GM19043 (cell line): ENCODE measurements around the gene KL.

Source experiments
- ATAC-seq: cut with Tn5 transposase; IDR thresholded peaks from one replicate; pipeline ENCODE4 v1.9.1; 2021; ENCODE audit warnings: low read depth; ENCODE audit not compliant: unreplicated experiment

KL gene

DNA sequence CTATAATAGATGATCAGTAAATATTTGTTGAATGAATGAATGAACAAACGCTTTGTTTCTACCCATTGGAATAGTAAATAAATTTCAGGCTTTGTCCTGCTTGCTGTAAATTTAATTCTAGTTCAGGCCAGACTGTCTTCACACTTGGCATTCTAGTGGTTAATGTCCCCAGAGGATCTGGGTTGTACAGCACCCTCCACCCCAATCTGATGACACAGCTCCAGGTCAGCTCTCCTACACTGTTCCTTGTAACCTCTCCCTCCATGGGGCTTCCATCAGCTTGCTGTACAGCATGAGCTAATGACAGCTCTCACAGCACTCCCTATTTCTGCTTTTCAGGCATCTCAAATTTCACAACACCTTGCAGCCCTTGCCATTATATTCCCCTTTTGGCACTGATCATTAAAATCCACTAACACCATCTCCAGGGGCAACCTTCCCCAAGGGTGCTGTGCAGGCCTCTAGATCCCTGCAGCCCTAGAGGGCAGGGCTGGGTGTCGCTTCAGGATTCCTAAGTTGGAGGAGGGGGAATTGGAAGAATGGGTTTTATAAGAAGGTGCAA is 12.7 kb upstream of the KL start:
- no peak for ATAC-seq

DNA sequence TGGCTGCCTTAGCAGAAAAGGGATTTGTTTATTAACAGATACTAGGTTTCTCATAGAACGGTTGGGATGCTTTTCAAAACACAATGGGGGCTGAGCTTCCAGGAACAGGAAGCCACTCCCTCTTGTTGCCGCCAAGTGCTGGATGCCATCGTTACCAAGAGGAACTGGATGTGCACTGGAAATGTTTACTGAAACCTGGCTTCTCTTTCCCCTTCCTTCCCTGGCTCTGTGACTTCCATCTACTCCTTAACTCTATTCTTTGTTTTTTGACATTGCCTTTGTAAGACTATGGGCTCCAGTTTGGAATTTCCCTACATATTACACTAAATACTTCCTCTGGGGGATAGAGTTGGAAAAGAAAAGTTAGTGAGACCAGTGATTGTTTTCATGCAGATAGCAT is 11.7 kb upstream of the KL start:
- no peak for ATAC-seq

DNA sequence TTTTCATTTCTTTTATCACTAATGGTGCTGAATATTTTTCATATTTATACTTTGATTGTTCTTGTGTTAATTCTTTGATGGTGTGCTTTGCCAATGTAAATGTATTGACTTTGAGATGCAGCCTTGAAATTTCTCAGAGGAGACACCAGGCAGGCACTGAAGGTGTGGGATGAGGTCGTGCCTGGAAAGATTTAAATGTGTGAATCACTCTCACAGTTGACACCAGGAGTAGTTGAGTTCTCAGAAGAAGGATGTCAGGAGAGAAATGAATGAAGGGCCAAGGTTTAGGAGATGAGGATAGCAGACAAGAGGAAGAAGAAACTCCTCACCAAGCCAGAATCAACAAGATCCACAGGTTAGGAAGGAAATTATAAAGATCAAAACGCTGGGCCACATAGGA is 10.1 kb upstream of the KL start:
- ATAC-seq: no peak

DNA sequence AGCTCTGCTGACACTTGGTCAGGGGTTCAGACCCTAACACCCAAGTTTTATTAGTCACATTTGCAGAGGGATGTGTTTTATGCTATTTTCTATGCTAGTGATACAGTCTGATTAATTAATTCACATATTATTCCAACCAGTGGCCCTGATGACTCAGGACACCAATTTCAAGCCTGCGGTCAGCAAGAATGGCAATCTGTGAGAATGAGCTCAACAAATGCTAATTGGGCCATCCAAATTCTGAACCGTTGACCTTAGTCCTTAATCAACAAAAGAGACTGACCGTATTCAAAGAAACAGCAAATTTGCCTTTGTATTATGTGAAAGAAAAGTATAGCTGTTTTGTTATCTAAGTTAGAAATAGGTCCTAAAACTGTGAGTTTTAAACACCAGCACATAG is 9.6 kb upstream of the KL start:
- no peak for ATAC-seq

DNA sequence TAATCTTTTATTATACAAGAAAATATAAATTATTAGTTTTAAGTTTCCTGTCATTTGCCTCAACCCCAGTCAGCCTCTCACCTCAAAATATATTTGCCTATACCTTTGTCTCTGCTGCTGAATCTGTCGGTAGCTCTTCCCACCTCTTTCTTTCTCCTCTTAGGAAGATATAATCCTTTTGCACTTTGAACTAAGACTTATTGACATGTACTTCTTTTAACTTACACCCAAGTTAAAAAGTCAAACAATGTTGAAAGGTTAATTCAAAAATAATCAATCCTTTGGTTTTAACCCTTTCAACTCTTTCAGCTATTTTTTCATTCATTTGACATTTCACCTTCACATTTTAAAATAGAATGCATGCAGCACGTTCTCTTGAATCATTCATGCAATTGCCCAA is 9.0 kb upstream of the KL start:
- ATAC-seq: no peak

DNA sequence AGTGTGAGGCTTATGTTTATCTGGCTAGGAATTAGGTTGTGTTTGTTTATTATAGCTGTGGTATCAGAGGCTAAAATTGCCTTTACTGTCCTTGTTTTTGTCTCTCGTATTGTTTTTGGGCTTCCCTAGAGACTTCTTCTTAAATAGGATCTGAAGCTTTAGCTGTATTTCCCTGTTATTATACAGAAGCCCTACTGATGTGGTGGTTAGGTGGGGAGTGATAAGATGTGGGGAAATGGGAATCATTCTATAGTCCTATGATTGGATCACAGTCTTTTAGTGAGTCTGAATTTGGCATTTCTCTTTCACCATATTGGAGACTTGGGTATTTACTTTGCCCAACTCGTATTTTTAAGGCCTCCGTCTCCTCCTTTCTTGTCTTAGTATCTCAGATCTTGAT is 8.3 kb upstream of the KL start:
- no peak for ATAC-seq

DNA sequence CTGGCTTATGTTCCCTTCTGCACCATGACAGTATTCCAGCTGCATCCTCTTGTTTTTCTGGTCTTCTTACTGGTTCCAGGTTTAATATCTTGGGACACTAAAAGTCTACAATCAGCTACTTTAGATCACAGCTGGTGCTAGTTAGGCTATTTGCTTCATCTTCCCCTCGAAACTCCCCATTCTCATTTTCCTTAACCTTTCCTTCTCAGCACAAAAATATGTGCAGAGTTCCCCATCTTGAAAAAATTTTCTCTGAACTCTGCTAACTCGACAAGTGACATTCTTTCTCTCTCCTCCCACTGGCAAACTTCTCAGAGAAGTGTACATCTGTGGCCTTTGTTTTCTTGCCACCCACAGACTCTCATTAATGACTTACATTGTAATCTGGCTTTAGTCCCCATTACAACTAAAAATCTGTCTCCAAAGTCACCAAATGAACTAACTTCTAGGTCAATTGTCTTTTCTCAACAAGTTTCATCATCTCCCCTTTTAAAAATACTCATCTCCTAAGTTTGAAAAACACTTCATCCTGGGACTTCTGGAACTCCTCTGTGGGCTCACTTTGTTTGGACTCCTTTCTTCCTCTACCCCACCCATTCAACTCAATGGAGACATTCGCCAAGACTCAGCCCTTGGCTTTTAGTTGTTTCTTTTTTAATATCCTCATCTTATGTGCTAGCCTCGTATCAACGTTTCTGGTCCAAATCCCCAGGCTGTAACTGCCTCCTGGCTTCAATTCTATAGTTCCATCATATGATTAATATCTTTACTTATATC is 7.1 kb upstream of the KL start:
- ATAC-seq: no peak

DNA sequence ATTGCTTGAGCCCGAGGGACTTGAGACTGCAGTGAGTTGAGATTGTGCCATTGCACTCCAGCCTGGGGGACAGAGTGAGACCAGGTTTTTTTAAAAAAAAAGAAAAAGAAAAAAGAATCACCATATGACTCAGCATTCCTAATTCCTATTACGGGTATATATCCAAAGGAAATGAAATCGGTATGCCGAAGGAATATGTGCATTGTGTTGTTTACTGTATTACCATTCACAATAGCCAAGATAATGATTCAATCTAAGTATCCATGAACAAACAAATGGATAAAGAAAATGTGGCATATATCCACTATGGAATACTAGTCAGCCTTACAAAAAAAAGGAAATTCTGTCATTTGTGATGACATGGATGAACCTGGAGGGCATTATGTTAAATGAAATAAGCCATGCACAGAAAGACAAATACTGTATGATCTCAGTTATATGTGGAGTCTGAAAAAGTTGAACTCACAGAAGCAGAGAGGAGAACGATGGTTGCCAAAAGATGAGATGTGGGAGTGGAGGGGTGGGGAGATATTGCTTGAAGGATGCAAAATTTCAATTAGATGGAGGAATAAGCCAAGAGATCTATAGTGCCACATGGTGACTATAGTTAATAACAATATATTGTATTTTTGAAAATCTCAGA is 4.3 kb upstream of the KL start:
- no peak for ATAC-seq

DNA sequence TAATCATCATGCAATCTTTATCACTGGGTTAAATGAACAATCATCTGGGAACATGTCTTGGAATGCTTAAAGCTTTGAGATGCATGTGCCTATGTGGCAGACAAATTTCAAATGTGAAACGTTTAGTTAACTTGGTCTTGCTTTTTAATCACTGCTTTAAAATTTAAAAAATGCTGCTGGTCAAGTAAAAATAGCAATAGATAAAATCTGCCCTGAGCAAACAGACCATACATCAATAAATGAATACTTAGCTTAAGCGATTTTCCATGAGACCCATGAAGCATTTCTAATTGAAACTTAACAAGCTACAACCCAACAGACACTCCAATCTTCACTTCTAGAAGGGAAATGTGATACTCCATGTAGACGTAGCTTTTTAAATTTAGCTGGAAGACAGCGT is 1.9 kb upstream of the KL start:
- ATAC-seq: no peak

DNA sequence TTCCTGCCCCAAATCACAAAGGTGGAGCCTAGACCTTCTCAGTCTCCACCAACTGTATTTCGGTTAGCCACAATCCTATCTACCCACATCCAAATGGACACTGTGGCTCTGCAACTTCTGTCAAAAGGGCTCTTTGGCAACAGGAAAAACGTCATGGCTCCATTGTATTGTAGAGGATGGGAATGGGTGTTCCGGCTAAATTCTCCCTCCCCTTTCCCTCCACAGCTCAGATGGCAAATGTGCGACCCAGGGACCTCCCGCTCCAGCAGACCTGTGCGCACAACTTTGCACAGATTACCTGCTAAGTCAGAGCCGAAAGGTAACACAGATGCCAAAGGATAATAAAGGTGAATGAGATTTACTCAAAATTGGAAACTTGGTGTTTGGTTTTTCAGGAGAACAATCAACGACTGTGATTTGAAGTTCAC is 968 bp upstream of the KL start:
- no peak for ATAC-seq

DNA sequence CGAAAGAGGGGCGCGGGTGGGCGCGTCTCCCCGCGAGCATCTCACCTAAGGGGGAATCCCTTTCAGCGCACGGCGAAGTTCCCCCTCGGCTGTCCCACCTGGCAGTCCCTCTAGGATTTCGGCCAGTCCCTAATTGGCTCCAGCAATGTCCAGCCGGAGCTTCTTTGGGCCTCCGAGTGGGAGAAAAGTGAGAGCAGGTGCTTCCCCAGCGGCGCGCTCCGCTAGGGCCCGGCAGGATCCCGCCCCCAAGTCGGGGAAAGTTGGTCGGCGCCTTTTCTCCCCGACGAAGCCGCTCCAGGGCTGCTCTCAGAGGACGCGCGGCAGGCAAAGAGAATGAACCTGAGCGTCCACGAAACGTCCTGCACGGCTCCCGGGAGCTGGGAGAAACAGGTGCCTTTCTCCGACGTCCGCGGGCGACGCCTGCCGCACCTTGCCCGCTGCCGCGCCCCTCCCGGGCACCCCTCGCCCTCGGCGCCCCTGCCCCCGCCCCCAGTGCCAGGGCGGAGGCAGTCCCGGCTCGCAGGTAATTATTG is 366 bp upstream of the KL start:
- ATAC-seq: no peak

DNA sequence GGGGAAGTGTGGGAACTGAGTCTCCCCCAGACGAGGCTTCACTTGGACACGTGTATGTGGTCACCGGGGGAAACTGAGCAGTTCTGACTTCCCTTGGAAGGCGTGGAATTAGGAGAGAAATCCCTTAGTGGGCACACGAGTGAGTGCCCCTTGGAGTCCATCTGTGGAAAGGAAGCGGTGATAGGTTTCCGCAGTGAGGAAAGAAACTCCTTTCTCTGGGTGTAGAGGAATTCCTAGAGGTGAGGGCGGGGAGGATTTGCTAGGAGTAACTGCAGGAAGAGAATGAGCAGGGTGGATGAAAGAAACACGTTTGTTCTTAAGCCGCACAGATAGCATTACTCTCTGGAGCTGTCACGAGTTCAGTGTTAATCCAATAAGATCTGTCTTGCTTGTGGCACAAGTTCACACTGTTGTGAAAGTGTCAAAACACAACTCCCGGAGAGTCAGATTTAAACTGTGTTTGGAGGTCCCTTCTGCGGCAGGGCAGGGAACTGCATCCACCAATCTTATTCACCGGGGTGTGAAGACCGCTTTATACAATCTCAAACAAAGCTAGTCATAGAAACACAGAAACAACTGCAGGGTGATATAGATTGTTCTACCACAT is 1.2 kb downstream of the KL start:
- peak; percentile 74 for ATAC-seq

DNA sequence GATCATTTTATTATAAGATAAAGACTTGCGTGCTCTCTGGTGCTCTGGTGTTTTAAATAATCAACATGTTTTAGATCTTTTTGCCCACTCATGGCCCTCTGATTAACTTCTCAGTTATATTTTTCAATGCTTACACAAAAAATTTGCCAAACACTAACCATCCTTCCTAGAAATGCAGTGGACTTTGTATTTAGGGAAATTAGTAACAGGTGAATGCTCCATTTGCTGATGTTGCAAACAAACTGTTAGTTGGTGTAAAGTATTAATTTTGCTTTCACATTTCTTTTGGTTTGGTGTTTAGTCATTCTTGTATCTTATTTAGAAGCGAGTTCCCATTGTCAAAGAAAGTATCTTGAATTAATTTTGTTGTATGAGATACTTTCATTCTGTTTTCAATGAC is 2.7 kb downstream of the KL start:
- no peak for ATAC-seq

DNA sequence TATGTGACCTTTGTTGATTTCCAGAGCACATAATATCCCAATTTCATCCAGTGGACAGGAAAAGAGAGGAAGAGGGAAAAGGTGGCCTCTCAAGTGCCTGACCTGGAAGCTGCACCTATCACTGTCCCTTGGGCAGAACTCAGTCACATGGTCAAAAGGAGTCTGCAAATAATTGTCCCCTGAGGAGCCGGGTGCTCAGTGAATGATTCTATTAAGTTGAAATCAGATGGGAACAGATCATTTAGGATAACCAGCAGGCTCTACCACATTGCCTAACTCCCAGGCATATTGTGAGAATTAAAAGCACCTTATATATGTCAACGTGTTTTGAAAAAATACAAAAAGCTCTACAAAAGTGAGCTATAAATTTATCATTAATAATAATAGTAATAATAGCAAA is 6.8 kb downstream of the KL start:
- ATAC-seq: no peak

DNA sequence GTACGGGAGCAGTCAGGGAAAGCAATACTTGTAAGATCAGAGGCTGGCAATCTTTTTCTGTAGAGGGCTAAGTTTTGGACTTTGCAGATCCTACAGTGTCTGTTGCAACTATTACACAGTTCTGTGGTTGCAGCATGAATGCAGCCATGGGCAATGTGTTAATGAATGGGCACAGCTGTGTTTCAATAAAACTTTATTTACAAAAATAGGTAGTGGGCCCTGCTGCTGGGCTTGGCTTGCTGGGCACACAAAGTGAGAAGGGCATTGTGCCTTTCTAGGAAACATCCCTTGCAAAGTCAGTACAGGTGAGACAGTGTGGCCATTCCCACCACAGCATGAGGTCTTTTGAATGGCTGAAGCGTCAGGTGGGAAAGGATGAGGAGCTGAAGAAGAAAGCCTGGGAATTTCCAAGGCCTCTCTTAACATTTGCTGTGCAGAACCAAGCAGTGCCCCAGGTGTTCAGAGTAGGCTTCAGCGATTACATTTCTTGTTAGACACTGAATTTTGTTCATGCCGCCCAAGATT is 9.1 kb downstream of the KL start:
- ATAC-seq: no peak

DNA sequence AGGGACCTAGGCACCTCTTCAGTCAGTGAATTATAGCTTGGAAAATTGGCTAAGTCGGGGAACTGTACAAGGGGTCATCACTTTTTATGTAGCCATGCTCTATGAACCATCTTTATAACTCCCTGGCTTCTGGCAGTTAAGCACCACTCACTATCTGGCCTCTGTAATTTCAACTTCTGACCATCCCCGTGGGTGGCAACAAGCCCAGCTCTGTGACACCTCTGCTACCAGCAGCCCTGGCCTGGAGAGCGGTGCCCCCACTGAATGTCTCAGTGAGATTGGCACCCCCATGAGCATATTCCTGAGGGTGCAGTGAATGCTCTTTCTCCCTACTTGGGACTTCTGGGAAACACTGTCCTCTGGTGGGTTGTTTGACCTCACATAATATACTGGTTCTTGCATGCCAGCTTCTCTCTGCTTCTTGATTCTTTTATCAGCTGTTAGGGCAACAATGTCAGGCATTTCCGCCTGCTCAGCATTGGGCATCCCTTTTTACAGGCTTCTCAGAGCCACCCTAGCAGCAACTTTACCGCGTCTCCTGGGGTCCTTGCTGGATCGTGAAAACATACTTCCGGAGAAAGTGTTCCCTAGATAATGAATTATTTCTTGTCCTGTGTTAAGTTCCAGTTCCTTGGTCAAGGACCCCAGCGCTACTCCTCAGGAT is 10.4 kb downstream of the KL start:
- no peak for ATAC-seq

DNA sequence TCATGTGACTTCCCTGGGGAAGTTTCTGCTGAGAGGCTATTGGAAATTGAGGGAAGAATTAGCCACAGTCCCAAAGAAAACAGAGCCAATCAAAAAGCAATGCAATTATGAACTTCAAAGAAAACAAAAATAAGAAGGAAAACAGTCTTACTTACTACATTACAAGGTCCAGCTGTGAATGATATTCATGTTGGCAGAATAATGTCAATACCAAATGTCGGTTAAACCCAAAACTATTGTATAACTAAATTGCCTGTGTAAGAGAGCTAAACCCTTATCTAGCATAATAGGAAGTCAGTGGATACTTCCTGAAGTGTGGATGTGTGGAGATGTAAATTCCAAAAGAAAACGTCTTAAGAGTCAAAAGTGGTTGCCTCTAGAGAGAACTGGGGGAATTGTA is 12.4 kb downstream of the KL start:
- ATAC-seq: no peak

DNA sequence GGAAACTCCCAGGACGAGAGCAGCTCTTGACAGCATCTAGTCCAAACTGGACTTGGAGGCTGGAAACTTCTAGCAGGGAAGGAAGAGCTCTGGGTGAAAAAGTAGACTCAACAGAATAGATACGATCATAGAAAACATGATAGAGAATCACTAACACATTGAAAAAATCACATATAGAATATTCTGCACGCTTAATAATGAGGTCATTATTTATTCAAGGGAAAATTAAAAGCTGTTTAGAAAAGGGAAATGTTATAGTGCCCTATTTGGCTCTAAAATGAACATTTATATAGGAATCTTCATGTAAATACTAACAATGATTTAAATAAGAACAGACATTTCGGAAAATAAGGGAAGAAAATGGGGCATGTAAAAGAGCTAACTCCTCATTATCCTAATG is 15.1 kb downstream of the KL start:
- no peak for ATAC-seq

DNA sequence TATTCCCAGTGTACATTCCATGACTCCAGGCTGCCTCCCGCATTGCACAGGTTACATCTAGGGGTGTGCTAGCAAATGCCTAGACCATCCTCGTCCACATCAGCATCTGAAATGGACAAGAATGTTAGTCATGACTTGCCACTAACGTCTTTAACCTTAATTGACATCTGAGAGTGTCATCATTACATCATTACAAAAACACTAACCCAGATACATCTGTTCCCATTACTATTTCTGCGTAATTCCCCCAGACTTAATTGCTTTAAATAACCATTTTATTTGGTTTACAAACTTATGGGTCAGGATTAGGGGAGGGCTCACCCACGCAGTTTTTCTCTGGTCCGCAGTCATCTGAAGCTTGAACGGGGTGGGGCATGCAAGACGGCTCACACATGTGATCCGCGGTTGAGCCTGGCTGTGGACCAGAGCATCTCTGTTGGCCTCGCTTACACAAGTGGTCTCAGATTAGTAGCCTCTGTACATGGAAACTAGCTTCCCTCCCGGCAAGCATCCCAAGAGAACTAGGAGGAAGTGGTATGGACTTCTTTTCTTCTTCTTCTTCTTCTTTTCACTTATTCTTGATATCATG is 15.9 kb downstream of the KL start:
- no peak for ATAC-seq

DNA sequence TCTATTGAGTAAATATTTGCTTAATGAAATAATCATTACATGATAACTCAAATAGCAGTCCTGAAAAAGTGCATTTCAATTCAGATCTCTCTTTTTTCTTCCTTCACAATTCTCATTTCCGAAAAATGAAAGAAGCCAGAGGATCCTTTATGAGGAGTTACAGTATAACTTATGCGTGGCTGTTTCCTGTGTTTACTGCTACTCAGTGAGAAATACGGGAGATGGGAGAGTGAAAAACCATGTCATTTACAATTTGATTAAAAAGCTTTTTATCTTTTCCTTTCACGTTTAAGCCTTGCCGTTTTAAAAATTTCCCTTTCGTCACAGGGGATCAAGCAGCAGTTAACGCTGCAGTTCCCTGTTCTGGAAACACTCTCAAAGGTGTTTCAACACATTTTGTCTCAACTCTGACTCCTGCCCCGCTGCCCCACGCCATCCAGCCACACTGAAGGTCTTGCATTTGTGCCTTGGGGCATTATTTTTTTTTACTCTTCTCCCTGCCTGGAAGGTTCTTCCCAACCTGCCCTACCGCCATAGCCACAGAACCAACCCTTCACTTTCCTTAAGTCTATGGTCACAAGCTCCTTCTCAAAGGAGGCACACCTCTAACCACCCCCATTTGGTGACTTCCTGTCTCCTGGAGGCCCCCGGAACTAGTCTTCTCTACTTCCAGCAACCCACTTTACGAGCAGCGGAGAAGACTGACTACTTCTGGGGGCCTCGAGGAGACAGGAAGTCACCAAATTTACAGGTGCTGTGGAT is 17.0 kb downstream of the KL start:
- ATAC-seq: peak; percentile 89
